NCI-H146 treated with DMSO at 0.1 percent for 48 hours (cell line): ENCODE data around the gene ZBTB17.
"Not testable (repeated sequence)": the region's sequence is repeated elsewhere in the genome, so short reads cannot be mapped to it uniquely, and the experiment has no call there.

Experiments used
- DNase-seq: peaks from one replicate; lab custom pipeline; 2025; ENCODE audit not compliant: unreplicated experiment; lab: John Stamatoyannopoulos, UW

ZBTB17 gene

DNA sequence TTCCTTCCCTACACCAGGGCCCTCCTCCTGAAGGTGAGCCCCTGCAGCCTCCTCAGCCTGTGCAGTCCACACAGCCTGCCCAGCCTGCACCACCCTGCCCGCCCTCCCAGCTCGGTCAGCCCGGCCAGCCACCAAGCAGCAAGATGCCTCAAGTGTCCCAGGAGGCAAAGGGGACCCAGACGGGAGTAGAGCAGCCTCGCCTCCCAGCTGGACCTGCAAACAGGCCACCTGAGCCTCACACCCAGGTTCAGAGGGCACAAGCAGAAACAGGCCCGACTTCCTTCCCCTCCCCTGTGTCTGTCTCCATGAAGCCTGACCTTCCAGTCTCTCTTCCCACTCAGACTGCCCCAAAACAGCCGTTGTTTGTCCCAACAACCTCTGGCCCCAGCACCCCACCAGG, 38.8 kb downstream of the ZBTB17 start:
- no peak for DNase-seq

DNA sequence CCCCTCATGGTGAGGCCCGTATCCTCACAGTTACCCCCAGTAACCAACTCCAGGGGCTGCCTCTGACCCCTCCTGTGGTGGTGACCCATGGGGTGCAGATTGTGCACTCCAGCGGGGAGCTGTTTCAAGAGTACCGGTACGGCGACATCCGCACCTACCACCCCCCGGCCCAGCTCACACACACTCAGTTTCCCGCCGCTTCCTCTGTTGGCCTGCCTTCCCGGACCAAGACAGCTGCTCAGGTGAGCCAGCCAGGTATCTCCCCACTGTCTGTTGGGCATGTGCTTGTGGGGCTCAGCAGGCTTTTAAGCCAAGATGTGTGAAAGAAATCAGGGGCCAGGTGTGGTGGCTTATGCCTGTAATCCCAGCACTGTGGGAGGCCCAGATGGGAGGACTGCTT, 39.9 kb downstream of the ZBTB17 start:
- no peak for DNase-seq

GRCh38 chr1:15935056-15935950, 40.6 kb downstream of the ZBTB17 start:
- DNase-seq = no peak

- no peak for DNase-seq
Observed at GRCh38 chr1:15934211-15935055, 41.5 kb downstream of the ZBTB17 start.

DNA sequence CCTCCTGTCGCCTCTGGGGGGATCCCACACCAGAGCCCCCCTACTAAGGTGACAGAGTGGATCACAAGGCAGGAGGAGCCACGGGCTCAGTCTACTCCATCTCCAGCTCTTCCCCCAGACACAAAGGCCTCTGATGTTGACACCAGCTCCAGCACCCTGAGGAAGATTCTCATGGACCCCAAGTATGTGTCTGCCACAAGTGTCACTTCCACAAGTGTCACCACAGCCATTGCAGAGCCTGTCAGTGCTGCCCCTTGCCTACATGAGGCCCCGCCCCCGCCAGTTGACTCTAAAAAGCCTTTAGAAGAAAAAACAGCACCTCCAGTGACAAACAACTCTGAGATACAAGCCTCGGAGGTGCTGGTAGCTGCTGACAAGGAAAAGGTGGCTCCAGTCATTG, 42.2 kb downstream of the ZBTB17 start:
- no peak for DNase-seq

DNA sequence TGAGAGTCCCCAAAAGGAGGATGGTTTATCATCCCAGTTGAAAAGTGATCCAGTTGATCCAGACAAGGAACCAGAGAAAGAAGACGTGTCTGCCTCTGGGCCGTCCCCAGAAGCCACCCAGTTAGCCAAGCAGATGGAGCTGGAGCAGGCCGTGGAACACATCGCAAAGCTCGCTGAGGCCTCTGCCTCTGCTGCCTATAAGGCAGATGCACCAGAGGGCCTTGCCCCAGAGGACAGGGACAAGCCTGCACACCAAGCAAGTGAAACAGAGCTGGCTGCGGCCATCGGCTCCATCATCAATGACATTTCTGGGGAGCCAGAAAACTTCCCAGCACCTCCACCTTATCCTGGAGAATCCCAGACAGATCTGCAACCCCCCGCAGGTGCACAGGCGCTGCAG, 43.3 kb downstream of the ZBTB17 start:
- no peak for DNase-seq

- DNase-seq = no peak
Observed at GRCh38 chr1:15931884-15932283, 44.0 kb downstream of the ZBTB17 start.

DNA sequence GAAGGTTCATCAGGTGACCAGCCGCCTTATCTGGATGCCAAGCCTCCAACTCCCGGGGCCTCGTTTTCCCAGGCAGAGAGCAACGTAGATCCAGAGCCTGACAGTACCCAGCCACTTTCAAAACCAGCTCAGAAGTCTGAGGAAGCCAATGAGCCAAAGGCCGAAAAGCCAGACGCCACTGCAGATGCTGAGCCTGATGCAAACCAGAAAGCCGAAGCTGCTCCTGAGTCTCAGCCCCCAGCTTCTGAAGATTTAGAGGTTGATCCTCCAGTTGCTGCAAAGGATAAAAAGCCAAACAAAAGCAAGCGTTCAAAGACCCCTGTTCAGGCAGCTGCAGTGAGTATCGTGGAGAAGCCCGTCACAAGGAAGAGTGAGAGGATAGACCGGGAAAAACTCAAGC, 44.5 kb downstream of the ZBTB17 start:
- no peak for DNase-seq

DNA sequence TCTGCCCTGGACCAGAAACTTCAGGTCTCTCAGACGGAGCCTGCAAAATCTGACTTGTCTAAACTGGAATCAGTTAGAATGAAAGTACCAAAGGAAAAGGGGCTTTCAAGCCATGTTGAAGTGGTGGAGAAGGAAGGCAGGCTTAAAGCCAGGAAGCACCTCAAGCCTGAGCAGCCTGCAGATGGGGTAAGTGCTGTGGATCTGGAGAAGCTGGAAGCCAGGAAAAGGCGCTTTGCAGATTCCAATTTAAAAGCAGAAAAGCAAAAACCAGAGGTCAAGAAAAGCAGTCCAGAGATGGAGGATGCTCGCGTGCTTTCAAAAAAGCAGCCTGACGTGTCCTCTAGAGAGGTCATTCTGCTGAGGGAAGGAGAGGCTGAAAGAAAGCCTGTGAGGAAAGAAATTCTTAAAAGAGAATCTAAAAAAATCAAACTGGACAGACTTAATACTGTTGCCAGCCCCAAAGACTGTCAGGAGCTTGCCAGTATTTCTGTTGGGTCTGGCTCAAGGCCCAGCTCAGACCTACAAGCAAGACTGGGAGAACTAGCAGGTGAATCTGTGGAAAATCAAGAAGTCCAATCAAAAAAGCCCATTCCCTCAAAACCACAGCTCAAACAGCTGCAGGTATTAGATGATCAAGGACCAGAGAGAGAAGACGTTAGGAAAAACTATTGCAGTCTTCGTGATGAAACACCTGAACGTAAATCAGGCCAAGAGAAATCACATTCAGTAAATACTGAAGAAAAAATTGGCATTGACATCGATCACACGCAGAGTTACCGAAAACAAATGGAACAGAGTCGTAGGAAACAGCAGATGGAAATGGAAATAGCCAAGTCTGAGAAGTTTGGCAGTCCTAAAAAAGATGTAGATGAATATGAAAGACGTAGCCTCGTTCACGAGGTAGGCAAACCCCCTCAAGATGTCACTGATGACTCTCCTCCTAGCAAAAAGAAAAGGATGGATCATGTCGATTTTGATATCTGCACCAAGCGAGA, 46.6 kb downstream of the ZBTB17 start:
- DNase-seq = no peak

- DNase-seq = not testable (repeated sequence)
Observed at GRCh38 chr1:15926448-15926847, 49.5 kb downstream of the ZBTB17 start.

GRCh38 chr1:15923241-15923640, 52.7 kb downstream of the ZBTB17 start:
- DNase-seq = no peak

DNA sequence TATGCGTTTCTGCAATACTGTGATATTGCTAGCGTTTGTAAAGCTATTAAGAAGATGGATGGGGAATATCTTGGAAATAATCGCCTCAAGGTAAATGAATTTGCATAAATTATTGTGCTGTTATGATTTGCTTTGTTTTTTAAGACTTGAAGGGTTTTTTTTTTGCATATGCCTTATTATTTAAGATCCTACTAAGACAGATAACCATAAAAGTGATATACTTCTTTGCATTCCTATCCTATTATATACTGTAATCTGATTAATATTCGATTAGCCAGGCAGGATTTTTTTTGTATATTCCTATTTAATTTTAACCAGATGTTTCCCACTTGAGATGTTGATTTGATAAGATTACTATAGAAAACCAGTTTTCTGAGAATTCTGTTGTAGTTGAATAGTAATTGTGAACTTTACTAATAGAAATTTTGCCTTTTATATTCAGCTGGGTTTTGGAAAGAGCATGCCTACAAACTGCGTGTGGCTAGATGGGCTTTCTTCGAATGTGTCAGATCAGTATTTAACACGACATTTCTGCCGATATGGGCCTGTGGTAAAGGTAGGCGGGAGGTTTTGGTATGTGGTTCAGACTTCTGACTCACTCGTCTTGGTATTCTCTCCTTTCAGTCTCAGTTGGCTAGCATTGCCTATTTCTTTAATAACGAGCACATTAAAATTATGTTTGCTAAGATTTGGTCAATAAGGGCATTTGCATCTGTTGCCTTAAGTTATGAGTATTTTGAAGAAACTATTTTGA, 56.8 kb downstream of the ZBTB17 start:
- no peak for DNase-seq

- no peak for DNase-seq
Observed at GRCh38 chr1:15916916-15917315, 59.0 kb downstream of the ZBTB17 start.

DNA sequence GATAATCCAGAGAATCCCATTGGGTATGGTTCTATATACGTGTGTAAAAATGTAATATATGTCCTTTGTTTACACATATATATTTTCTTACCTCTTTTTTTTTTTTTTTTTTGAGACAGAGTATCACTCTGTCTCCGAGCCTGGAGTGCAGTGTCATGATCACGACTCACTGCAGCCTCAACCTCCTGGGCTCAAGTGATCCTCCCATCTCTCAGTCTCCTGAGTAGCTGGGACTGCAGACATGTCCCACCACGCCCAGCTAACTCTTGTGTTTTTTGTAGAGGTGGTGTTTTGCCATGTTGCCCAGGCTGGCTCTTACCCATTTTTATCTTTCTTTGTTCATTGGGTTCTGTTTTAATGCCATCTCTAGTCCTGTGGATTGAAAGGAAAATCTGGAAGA, 59.5 kb downstream of the ZBTB17 start:
- DNase-seq = no peak

GRCh38 chr1:15915991-15916390, 59.9 kb downstream of the ZBTB17 start:
- no peak for DNase-seq

- DNase-seq = not testable (repeated sequence)
Observed at GRCh38 chr1:15913607-15914006, 62.3 kb downstream of the ZBTB17 start.

DNA sequence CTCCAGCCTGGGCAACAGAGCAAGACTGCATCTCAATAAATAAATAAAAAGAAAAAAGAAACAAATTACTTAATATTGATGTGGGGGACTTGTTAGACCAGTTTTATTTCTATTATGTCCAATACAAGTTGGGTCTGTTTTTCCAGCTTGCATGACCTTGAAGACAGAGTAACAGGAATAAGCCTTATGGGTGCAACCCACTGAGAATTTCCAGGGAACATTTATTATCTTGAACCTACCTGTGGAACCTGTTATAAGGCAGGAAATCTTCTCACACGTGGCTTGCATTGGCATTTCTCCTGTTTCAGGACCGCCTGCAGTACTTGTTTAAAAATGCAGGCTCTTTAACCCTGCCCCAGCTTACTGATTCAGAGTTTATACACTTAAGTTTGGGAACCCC, 64.0 kb downstream of the ZBTB17 start:
- no peak for DNase-seq

GRCh38 chr1:15911141-15911540, 64.8 kb downstream of the ZBTB17 start:
- DNase-seq = no peak

DNA sequence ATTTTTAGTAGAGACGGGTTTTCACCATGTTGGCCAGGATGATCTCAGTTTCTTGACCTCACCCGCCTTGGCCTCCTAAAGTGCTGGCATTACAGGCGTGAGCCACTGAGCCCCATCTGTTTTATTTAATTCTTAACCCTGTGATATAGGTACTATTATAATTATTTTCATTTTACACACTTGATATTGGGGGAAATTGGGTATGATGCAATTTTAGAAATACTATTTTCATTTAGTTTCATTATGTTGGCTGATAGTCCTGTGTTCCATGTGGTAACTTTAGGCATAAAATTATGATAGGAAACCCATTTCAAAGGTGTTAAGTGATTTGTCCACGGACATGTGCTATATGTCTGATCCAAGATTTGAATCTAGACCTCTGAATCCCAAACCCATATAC, 67.3 kb downstream of the ZBTB17 start:
- no peak for DNase-seq

DNA sequence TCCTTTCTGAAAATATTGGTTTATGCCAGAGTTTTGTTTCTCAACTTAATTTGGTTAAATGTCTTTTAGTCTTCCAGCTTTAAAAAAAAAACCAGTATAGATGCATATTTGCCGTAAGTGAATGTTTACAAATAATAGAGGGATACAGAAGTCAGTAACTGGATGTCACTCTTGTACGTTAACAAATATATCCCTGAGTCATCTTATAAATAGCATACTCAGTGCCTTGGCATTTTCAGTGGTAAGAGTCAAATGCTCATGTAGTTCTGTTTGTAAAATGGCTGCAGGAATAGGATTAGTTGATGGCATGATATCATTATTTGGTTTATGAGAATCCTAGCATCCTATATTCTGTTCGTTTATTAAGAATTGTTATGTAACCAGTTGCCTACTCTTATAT, 73.0 kb downstream of the ZBTB17 start:
- DNase-seq = no peak
